GM21825 (cell line): ENCODE measurements around the gene SYCP2L.
"Not testable (repeated sequence)": the region's sequence is repeated elsewhere in the genome, so short reads cannot be mapped to it uniquely, and the experiment has no call there.

Experiments used
- ATAC-seq: cut with Tn5 transposase; IDR thresholded peaks from one replicate; pipeline ENCODE4 v1.9.1; 2021; ENCODE audit warnings: mild to moderate bottlenecking, moderate library complexity; ENCODE audit not compliant: unreplicated experiment

SYCP2L gene

DNA sequence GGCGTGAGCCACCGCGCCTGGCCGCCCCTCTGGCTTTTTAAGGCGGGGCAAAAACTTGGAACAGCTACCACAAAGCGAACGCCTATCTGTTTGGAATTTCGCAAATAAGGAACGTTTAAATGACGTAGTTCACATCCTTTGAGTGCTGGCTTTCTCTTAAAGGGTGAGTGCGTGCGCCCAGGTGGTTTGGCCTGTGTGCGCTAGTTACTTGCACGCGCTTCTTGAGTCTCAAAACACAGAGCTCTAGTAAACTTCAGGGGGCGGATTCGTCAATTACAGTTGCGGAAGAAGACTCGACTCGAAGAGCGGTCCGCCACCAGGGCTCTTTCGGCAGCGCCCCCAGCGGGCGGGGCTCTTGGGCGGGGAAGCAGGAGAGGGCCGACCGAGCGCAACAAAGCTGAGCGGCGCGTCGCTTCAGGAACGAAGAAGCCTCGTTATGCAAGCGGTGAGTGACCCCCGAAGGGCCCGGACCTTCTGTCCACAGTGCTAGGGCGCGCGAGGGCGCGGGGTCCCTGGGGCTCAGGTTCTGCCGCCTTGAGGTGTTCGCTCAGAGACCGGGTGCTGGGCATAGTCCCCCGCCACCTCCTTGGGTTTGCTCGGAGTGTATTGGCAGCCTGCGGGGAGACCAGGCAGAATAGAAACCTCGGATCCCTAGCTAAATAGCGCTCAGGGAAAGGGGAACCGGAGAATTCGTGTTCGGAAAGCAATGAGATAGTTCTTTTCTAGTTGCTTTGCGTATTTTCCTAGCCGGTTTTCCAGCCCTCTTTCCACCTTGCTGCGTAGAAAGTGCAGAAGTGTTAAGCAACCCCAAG lies at the start of gene SYCP2L:
Gene SYCP2L (plus strand): TSS at position 362 of the 812 bp plus-strand sequence. CDS start 75 bp downstream, at position 437.
- ATAC-seq = peak; percentile 40

DNA sequence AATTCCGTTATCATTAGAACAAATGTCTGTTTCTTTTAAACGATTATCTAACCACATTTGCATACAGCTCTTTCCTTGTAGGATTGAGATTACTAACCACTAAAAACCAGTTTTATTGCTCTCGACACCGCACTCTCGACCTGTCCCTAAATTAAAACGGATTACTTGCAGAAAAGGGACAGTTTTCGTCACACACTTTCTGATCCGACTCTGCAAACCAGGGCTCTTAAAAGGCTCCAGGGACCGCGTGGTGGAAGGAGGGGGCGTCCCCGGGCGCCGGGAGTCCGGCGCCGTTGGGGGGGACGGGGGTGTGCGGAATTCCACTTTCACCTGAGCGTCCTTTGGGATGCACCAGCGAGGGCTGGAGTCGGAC lies 49.2 kb upstream of the SYCP2L start:
- peak; percentile 10 for ATAC-seq

DNA sequence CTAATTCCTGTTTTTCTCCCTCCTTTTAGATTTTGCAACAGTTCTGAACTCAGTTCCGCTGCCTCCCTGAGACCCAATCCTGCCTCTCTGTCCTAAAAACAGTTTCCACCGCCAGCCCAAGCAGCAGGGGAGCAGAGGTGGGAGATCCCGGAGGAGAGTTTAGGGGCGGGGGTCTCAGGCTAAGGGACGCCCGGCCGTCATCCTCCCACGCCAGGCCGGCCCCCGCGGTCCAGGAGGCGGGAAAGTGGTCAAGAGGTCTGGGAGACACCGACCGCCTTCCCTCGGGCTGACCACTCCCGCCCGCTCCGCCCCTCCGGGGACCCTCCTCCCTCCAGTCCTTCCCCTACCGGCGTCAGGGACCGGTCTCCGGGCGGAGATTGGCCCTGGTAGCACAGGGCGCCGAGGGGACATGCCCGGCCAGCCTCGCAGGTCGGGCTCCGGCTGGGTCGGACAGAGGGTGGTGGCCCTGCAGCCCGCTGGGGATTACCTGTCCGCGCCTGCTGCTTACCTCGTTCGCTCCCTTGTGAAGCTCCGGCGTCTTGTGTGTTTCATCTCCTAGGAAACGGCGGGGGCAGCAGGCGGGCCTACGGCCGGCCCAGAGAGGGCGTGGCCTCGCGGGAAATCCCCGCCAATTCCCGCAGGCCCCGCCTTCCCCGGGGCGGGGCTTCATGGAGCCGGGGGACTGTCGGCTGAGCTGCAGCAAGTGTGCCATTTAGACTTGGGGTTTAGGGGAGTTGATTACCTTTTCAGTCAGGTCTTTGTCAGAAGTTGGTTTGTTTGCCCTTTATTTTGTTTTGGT lies 48.7 kb upstream of the SYCP2L start, which contains the start of gene MAK:
Gene MAK (minus strand): TSS at position 545 of the 799 bp plus-strand sequence. CDS start 7,891 bp downstream, outside the sequence.
- ATAC-seq = peak; percentile 75

DNA sequence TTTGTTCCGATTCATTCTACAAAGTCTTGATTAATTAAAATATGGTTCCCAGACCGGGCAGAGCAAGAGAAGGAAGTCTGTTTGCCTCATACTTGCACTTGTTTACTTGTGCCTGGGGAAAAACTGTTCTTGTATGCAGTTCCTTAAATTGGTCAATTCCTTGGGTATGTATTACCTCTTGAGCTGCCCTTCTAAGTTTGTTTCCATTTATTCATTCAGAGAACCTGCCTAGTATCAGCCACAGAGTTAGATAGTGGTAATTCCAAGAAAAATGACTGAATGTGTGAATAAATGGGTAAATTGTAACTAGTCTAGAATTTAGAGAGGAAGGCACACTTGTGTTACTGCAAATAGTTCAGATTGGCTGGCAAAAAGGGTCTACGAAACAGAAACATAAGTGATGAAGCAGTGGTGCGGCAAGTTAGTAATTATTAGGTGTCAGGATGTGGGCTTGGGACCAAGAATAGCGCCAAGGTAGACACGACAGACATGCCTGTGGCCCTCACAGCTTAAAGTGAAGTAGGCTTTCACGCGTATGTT lies 48.0 kb upstream of the SYCP2L start:
- peak; percentile 64 for ATAC-seq

DNA sequence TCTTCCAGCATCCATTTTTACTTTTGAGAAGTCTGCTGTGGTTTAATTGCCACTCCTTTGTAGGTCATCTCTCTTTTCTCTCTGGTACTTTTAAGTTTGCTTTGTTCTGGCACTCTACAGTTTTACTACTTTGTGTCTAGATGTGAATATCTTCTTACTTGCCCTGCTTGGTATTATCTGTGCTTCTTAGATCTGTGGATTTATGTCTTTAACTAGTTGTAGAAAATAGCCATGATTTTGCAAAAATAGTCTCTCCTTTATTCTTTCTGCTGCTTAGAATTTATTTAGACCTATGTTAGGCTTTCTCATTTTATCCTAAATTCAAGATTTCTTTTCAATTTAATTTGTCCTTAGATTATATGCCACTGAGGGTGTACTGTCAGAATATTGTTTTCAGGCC lies 43.3 kb upstream of the SYCP2L start:
- no peak for ATAC-seq

DNA sequence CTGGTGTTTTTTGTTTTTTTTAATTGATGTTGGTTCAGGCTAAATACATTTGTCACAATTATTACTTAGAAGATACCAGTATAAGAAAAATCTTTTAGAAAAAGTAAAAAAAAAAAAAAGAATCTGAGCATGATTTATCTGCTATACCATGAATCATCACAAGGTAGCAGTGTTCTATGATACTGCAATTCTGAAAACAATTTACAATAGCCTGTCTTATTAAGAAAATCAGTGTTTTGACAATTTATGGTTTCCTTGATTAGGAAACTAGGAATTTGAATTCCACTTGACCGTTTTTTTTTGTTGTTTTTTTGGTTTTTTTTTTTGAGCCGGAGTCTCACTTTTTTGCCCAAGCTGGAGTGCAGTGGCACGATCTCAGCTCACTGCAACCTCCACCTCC lies 39.2 kb upstream of the SYCP2L start:
- ATAC-seq = no peak

DNA sequence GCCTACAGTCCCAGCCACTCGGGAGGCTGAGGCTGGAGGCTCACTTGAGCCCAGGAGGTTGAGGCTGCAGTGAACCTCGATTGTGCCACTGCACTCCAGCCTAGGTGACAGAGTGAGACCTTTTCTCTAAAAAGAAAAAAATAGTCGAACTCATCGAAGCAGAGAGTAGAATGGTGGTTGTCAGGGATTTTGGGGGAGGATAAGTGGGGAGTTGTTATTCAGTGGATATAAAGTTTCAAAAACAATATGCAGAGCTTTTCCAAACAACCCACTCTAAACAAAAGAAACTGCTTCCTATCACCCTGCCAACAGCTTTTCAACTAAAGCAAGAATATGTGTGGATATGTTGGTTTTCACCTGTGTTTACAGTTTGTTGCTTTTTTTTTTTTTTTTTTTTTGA lies 37.0 kb upstream of the SYCP2L start:
- ATAC-seq = no peak

DNA sequence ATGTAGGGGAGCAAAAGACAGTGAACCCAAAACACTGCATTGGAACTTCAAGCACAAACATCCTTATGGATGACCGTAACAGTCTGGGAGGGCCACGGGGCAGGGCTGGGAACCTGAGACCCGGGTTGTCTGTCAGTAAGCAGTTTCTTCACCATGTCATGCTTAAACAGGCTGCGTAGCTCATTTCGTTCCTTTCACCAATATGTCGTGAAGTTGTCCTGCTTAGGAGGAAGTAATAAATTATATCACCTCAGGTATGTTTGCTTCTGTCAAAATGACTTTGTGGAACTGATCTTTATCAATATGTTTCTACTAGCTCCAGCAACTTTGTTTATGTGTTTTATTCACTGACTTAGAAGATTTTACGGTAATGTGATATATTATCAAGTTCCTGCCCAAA lies 36.1 kb upstream of the SYCP2L start:
- no peak for ATAC-seq

DNA sequence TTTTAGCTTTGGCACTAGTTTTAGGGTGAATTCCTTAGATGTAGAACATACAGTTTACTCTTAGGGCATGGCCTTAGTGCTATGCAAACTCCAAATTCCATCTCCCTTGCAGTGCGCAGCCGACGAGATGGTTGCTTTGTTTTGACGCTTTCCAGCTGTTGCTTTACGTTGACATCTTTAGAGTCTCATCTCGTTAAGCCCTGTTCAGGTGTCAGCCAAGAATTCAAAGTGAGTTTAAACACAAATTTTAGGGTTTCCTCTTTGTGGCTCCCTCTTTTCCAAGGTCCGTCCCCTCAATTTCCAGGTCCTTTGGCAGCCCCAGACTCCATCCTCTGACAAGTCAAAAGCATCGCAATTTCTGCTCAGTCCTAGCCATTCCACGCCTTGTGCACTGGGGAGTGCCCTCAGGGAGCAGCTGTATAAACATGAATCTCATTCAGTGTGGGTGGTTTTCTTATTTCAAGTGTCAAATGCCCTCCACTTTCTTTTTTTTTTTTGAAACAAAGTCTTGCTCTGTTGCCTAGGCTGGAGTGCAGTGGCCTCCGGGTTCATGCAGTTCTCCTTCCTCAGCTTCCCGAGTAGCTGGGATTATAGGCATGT lies 34.4 kb upstream of the SYCP2L start:
- no peak for ATAC-seq

DNA sequence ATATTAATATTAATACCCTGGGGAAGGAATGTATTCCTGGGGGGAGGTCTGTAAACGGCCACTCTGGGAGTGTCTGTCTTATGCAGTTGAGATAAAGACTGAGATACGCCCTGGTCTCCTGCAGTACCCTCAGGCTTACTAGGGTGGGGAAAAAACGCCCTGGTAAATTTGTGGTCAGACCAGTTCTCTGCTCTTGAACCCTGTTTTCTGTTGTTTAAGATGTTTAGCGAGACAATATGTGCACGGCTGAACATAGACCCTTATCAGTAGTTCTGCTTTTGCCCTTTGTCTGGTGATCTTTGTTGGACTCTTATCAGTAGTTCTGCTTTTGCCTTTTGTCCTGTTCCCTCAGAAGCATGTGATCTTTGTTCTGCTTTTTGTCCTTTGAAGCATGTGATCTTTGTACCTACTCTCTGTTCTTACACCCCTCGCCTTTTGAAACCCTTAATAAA lies 33.0 kb upstream of the SYCP2L start:
- not testable (repeated sequence) for ATAC-seq

DNA sequence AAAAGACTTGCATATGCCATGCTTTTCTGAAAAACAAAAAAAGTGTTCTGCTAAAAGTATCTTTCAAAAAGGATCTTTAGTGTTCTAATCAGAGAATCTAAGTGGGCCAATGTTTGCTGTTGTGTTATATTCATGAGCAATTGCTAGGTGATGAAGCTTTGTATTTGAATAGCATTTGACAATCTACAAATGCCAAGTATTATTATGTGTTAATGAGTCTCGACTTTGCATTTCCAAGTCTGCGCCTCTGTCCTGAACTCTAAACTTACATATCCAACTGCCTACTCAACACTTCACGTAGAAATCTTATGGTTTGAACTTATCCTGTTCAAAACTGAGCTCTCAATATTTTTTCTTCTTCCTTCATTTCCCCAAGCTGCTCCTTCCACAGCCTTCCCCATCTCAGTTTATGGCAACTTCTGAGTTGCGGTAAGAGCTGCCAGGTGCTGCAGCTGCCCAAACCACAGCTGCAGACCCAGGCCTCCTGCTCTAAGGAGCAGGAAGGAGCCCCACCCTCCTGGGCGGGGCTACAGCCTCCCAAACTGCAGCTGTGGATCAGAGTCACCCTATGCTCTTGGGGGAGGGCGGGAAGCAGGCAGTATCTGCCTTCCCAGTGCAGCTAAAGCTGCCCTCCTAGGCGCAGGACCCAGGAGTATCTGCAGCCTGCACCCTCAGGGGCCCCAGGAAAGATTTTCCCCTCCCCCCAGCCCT lies 31.8 kb upstream of the SYCP2L start:
- ATAC-seq = no peak

DNA sequence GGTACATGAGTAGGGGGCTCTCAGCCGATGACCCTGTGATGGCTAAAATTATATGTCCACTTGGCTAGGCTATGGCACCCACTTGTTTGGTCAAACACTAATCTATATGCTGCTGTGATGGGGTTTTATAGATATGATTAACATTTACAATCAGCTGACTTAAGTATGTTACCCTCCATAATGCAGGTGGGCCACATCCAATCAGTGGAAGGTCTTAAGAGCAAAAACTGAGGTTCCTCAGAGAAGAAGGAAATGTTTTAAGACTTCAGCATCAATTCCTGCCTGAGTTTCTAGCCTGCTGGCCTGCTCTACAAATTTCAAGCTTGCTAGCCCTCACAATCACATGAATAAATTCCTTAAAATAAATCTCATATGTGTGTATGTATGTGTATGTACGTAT lies 29.6 kb upstream of the SYCP2L start:
- ATAC-seq = no peak

DNA sequence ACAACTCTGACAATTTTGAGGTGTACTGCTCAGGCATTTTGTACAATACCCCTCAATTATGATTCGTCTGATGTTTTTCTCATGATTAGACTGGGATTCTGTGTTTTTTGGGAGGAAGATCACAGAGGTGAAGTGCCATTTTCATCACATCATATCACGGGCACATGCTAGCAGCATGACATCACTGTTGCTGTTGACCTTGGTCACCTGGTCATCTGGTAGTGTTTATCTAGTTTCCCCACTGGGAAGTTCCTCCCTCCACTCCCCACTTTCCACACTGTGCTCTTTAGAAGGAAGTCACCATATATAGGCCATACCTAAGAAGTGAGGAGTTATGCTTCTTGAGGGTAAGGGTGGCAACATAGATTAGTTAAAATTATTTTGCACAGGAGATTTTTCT lies 25.8 kb upstream of the SYCP2L start:
- no peak for ATAC-seq

DNA sequence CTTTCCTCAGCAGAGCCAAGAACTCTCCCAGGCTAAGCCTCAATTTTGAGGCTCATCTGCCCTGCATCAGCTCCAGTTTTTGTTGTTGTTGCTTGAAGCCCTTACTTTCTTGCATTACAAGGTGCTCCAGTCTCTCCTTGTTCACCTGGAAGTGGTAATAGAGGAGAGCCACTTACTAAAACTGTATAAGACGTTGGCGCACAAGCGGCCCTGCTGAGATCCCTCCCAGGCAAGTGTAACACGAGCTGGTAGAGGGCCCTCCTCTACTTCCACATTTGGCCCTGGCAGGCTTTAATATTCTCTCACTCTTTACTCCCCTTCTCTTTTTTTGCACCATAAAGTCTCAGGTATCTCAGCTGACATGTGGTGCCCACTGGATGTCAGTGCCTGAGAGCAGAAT lies 24.5 kb upstream of the SYCP2L start:
- ATAC-seq = no peak

DNA sequence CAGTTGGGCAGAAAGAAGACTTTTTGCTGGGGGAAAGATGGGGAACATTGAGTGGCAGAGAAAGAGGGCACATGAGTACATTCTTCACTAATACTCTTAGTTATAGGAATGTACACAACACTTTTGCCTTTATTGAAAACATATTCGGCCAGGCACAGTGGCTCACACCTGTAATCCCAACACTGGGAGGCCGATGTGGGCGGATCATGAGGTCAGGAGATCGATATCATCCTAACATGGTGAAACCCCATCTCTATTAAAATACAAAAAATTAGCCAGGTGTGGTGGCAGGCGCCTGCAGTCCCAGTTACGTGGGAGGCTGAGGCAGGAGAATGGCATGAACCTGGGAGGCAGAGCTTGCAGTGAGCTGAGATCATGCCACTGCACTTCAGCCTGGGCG lies 23.8 kb upstream of the SYCP2L start:
- not testable (repeated sequence) for ATAC-seq

DNA sequence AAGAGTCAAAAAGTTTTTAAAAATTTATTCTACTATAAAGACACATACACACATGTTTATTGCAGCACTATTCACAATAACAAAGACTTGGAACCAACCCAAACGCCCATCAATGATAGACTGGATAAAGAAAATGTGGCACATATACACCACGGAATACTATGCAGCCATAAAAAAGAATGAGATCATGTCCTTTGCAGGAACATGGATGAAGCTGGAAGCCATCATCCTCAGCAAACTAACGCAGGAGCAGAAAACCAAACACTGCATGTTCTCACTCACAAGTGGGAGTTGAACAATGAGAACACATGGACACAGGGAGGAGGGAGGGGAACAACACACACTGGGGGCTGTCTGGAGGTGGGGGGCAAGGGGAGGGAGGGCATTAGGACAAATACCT lies 20.1 kb upstream of the SYCP2L start:
- ATAC-seq = not testable (repeated sequence)

DNA sequence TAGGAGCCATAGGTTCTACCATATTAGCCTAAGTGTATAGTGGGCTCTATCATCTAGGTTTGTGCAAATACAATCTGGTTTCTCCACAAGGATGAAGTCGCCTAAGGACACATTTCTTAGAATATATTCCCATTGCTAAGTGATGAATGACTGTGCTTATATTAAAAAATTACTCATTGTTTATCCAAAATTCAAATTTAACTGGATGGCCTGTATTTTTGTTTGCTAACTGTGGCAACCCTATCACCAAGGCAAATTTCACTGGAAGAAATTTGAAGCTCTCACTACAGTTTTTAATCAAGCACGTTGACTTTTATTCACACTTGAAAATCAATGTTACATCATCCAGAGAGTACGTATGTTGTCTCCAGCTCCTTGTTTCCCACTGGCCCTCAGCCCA lies 18.9 kb upstream of the SYCP2L start:
- ATAC-seq = no peak

DNA sequence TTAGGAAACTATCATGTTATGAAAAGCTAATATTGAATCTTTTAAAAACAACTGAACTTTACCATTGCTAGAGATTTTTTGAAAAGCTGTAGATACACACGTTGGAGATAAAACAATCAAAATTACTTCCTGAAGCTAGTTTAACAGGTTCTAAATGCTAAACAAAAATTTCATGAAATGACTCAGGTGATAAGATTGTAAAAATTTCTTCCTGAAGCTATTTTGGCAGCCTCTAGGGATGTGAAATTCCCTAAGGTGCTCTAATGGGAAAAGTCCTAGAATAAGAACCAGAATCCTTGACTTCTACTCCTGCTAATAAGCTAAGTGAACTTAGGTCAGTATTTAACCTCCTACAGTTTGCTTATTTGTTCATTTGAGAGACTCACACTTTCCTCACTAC lies 13.5 kb upstream of the SYCP2L start:
- ATAC-seq = no peak

DNA sequence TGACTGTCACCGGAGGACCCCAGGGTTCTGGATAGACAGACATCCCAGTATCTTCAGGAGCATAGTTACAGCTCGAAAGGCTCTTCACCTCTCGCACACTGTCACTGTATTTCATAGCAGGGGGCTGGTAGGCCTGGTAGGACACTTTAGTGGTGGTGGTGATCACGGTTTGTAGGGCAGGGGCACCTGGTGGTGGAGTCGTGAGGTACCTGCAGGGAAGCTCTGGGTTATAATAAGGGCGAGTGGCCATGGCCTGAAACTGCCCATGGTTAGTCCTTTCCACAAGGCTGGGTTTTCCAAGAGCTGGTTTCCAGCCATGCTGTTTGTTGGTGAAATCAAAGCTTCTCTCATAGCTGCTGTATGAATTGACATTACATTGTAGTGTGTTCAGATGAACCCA lies 12.6 kb upstream of the SYCP2L start:
- ATAC-seq = no peak

DNA sequence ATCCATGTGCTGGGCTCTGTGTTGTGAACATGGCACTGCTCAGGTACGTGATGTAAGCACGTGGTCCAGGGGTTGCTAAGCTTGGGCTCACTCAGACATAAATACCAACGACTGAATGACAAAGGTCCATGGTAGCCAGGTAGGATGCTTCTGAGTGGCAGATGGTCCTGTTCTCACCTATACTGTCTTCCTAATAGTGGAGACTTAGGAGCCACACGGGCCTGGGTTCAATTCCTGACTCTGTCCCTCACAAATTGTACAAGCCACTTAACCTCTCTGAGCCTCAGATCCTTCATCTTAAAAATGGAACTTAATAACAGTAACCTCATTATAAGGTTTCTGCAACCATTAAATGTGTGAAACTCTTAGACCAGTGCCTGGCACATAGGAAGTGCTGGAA lies 11.8 kb upstream of the SYCP2L start:
- ATAC-seq = no peak

DNA sequence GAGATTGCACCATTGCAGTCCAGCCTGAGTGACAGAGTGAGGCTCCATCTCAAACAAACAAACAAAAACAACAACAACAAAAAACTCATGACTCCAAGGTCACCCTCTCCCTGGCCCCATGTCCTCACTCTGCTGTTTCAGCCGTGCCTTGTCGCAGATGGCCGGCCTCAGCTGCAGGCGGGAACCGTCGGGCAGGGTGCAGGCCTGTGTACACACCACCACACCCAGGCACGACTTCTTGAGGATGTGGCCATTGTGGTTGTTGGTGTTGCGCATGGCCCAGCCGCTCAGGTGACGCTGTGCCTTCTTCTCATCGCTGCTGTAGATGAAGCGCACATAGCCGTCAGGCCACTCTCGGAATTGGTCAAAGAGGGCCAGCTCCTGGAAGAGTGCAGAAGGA lies 9.8 kb upstream of the SYCP2L start:
- no peak for ATAC-seq
